Measurements from ENCODE around the gene PSME3. TPM values are rescaled to one million over a fixed set of nuclear protein-coding genes. Genes with fewer than 3 reads are reported as not detected.

PSME3 gene
- total RNA-seq, 1 experiment from 2014 or later, result 192 TPM

GRCh38 chr17:42877037-42877436 lies 43.8 kb downstream of the PSME3 start:
- Mint-ChIP-seq H3K36me3 (no peaks in the 10 kb centered on the region), H3K4me3 (no peak overlapping the region), H3K4me1 (peaks cover 21% of the 10 kb centered on the region), H3K9me3 (no peaks in the 10 kb centered on the region), H3K27me3 (ENCODE audit: low read depth) (peaks cover 32% of the 10 kb centered on the region), H3K27ac (no peak overlapping the region)
- ChIA-PET POLR2A (no interaction called here), CTCF (interaction anchor here (1.0 kb wide), 1 partner anchor 52 kb away, joined by 4 read pairs; no protein-coding TSS in a partner anchor)
- DNase-seq (ENCODE audit: low spot score) (no peak), ATAC-seq (no peak)
- TF ChIP-seq PREB (CRISPR knock-in tag; IDR thresholded peaks at IDR 0.05; ENCODE audit: borderline replicate concordance) (no peak), ZNF281 (CRISPR knock-in tag; IDR thresholded peaks at IDR 0.05) (no peak), IRF1 (CRISPR knock-in tag; IDR thresholded peaks at IDR 0.05) (no peak), ZNF219 (CRISPR knock-in tag; IDR thresholded peaks at IDR 0.05; ENCODE audit: borderline replicate concordance) (no peak), GRHL2 (CRISPR knock-in tag; IDR thresholded peaks at IDR 0.05; ENCODE audit: insufficient replicate concordance, severe bottlenecking) (no peak), PRRX2 (CRISPR knock-in tag; IDR thresholded peaks at IDR 0.05) (no peak), HMGA2 (CRISPR knock-in tag; IDR thresholded peaks at IDR 0.05) (no peak), ZNF532 (CRISPR knock-in tag; IDR thresholded peaks at IDR 0.05; ENCODE audit: borderline replicate concordance) (no peak), MXD4 (CRISPR knock-in tag; IDR thresholded peaks at IDR 0.05; ENCODE audit: borderline replicate concordance) (no peak), FOXP1 (CRISPR knock-in tag; IDR thresholded peaks at IDR 0.05; ENCODE audit: borderline replicate concordance) (no peak), ZNF317 (CRISPR knock-in tag; IDR thresholded peaks at IDR 0.05; ENCODE audit: borderline replicate concordance, low read depth) (no peak), ZNF423 (CRISPR knock-in tag; IDR thresholded peaks at IDR 0.05) (no peak), NFE2L1 (CRISPR knock-in tag; IDR thresholded peaks at IDR 0.05) (no peak), ZNF671 (CRISPR knock-in tag; IDR thresholded peaks at IDR 0.05) (no peak), USF2 (CRISPR knock-in tag; IDR thresholded peaks at IDR 0.05) (no peak), ZNF121 (CRISPR knock-in tag; IDR thresholded peaks at IDR 0.05) (no peak), FOXJ3 (CRISPR knock-in tag; IDR thresholded peaks at IDR 0.05; ENCODE audit: borderline replicate concordance) (no peak), FOXP4 (CRISPR knock-in tag; IDR thresholded peaks at IDR 0.05) (no peak)

All from WTC11 (cell line).